Neural cell (in vitro differentiated cells): ENCODE results near the gene MAP7D2. TPM values are rescaled to one million over a fixed set of nuclear protein-coding genes. Genes with fewer than 3 reads are reported as not detected.
A peak's percentile ranks its signal among the peaks of the same experiment; 100 is the strongest.

ENCODE experiments used
- H2AFZ ChIP-seq: fragments of 200-600, 300-800 bp; sonication (generic), shearing (Covaris generic); 2 replicates; pipeline ENCODE4 v1.6.0; 2014; ENCODE audit warnings: low read depth, mild to moderate bottlenecking, antibody characterized with exemption, low read length, moderate library complexity
- H3F3A ChIP-seq: fragments of 200-600 bp; shearing (Covaris generic); 2 replicates; pipeline ENCODE4 v1.6.1; 2016; ENCODE audit warnings: mild to moderate bottlenecking, moderate library complexity, mixed read lengths, antibody characterized with exemption, low read length; ENCODE audit not compliant: insufficient read depth, poor library complexity, severe bottlenecking
- H3K27ac ChIP-seq: fragments of 200-600, 300-800 bp; sonication (generic), shearing (Covaris generic); 2 replicates; pipeline ENCODE4 v1.5.1; 2014; ENCODE audit warnings: mild to moderate bottlenecking, low read length, moderate library complexity
- H3K27me3 ChIP-seq: fragments of 300-800, 200-600 bp; sonication (generic), shearing (Covaris generic); 2 replicates; pipeline ENCODE4 v1.6.0; 2014; ENCODE audit warnings: mild to moderate bottlenecking, low read depth, low read length, moderate library complexity; ENCODE audit not compliant: insufficient read depth
- H3K36me3 ChIP-seq: fragments of 300-800, 200-600 bp; sonication (generic), shearing (Covaris generic); 2 replicates; pipeline ENCODE4 v1.5.1; 2014; ENCODE audit warnings: mild to moderate bottlenecking, antibody characterized with exemption, low read length, moderate library complexity; ENCODE audit not compliant: insufficient read depth
- H3K4me2 ChIP-seq: fragments of 300-800, 200-600 bp; sonication (generic), shearing (Covaris generic); 2 replicates; pipeline ENCODE4 v1.6.0; 2014; ENCODE audit warnings: mild to moderate bottlenecking, low read length
- H3K4me3 ChIP-seq: fragments of 300-800, 200-600 bp; sonication (generic), shearing (Covaris generic); 2 replicates; pipeline ENCODE4 v1.5.1; 2014; ENCODE audit warnings: mild to moderate bottlenecking, low read length, moderate library complexity
- H3K79me2 ChIP-seq: fragments of 200-600 bp; shearing (Covaris generic); replicated peaks from 2 replicates; pipeline ENCODE4 v1.6.0; 2014; ENCODE audit warnings: mild to moderate bottlenecking, low read length, moderate library complexity; ENCODE audit not compliant: insufficient read depth
- H3K9ac ChIP-seq: fragments of 300-800, 200-600 bp; sonication (generic), shearing (Covaris generic); 2 replicates; pipeline ENCODE4 v1.6.1; 2016; ENCODE audit warnings: mild to moderate bottlenecking, low read length, mixed read lengths
- H3K9me2 ChIP-seq: fragments of 200-600 bp; shearing (Covaris generic); 2 replicates; pipeline ENCODE4 v1.6.1; 2016; ENCODE audit warnings: mild to moderate bottlenecking, low read length, mixed read lengths; ENCODE audit not compliant: insufficient read depth
- H3K9me3 ChIP-seq: fragments of 200-600, 300-800 bp; sonication (generic), shearing (Covaris generic); 2 replicates; pipeline ENCODE4 v1.6.1; 2016; ENCODE audit warnings: mild to moderate bottlenecking, mixed run types, low read length, moderate library complexity, mixed read lengths
- H4K20me1 ChIP-seq: fragments of 200-600 bp; shearing (Covaris generic); 2 replicates; pipeline ENCODE4 v1.6.1; 2016; ENCODE audit warnings: mild to moderate bottlenecking, mixed run types; ENCODE audit not compliant: insufficient read depth
- CTCF ChIP-seq: fragments of 450-650 bp; IDR thresholded peaks from 2 replicates; pipeline ENCODE4 v1.5.1; 2014; ENCODE audit warnings: antibody characterized with exemption, mild to moderate bottlenecking, moderate library complexity; ENCODE audit not compliant: poor library complexity, severe bottlenecking
- EP300 ChIP-seq: fragments of 450-650 bp; conservative IDR thresholded peaks from 2 replicates; pipeline ENCODE4 v1.6.1; 2014; ENCODE audit warnings: antibody characterized with exemption, mild to moderate bottlenecking, moderate library complexity; ENCODE audit not compliant: poor library complexity, severe bottlenecking
- EZH2 ChIP-seq: fragments of 200-600, 300-800 bp; shearing (Covaris generic), sonication (generic); IDR thresholded peaks from 2 replicates; pipeline ENCODE4 v1.6.1; 2014; ENCODE audit warnings: antibody characterized with exemption, low read length, borderline replicate concordance, mild to moderate bottlenecking; ENCODE audit not compliant: insufficient read depth, poor library complexity, severe bottlenecking
- MXI1 ChIP-seq: fragments of 450-650 bp; conservative IDR thresholded peaks from 2 replicates; pipeline ENCODE4 v1.6.1; 2014; ENCODE audit warnings: antibody characterized with exemption, mild to moderate bottlenecking; ENCODE audit not compliant: poor library complexity, severe bottlenecking
- POLR2AphosphoS5 ChIP-seq: IDR thresholded peaks from 2 replicates; pipeline ENCODE4 v1.6.1; 2012
- RAD21 ChIP-seq: fragments of 450-650 bp; conservative IDR thresholded peaks from 2 replicates; pipeline ENCODE4 v1.6.1; 2014; ENCODE audit warnings: antibody characterized with exemption, mild to moderate bottlenecking, moderate library complexity
- REST ChIP-seq: IDR thresholded peaks from 2 replicates; pipeline ENCODE4 v1.6.1; 2012; ENCODE audit warnings: borderline replicate concordance
- SMC3 ChIP-seq: fragments of 450-650 bp; conservative IDR thresholded peaks from 2 replicates; pipeline ENCODE4 v1.6.1; 2014; ENCODE audit warnings: antibody characterized with exemption, mild to moderate bottlenecking, moderate library complexity; ENCODE audit not compliant: poor library complexity
- TAF1 ChIP-seq: IDR thresholded peaks from 2 replicates; pipeline ENCODE4 v1.6.1; 2012; ENCODE audit warnings: low read depth
- polyA plus RNA-seq: library from polyadenylated mRNA; depleted of rRNA; stranded (reverse); fragments of >200 nt; gene quantifications from 2 replicates; pipeline ENCODE4 v1.2.3, GENCODE V29; 2014

The MAP7D2 gene
- polyA plus RNA-seq, 1 donor from 2014 or later, result 6.4 TPM

GRCh38 chrX:20143561-20143960 is 26.9 kb upstream of the MAP7D2 start:
- H3K36me3 ChIP-seq, result no peaks in the 10 kb centered on the region

GRCh38 chrX:20143111-20143510 is 26.4 kb upstream of the MAP7D2 start:
- TF ChIP-seq CTCF (no peak), REST (no peak), MXI1 (no peak)
- Histone ChIP-seq H3K9me2 (no peaks in the 10 kb centered on the region), H2AFZ (no peak overlapping the region), H3K27me3 (no peaks in the 10 kb centered on the region), H3K9ac (no peak overlapping the region), H3K4me2 (no peak overlapping the region), H3K36me3 (no peaks in the 10 kb centered on the region), H3K9me3 (no peaks in the 10 kb centered on the region), H3K4me3 (no peak overlapping the region), H3K27ac (no peak overlapping the region), H4K20me1 (no peaks in the 10 kb centered on the region), H3F3A (no peaks in the 10 kb centered on the region), H3K79me2 (peaks cover 29% of the 10 kb centered on the region)

More at GRCh38 chrX:20143561-20143960, 26.9 kb upstream of the MAP7D2 start:
- no peaks in the 10 kb centered on the region for H3K27me3 ChIP-seq
- H3K9ac ChIP-seq, result no peak overlapping the region
- peaks cover 27% of the 10 kb centered on the region for H3K79me2 ChIP-seq
- H3K4me2 ChIP-seq, result no peak overlapping the region
- TF ChIP-seq POLR2AphosphoS5, result no peak
- no peak for TF ChIP-seq MXI1
- no peak for TF ChIP-seq EZH2
- no peak overlapping the region for H3K27ac ChIP-seq
- no peak overlapping the region for H2AFZ ChIP-seq
- no peak overlapping the region for H3K4me3 ChIP-seq
- no peaks in the 10 kb centered on the region for H3K9me2 ChIP-seq
- H3F3A ChIP-seq, result no peaks in the 10 kb centered on the region
- no peaks in the 10 kb centered on the region for H3K9me3 ChIP-seq
- no peaks in the 10 kb centered on the region for H4K20me1 ChIP-seq

GRCh38 chrX:20141281-20142220 is 24.8 kb upstream of the MAP7D2 start, which contains the start of gene EIF1AX:
TSS of gene EIF1AX (minus strand) at chrX:20141838. CDS start at chrX:20141640, 198 bp downstream.
- H3K9ac ChIP-seq, result peak within 1 kb of the TSS; percentile 76
- no peak within 1 kb of the TSS for H2AFZ ChIP-seq
- H3F3A ChIP-seq, result no peaks in the 10 kb centered on the region
- no peaks in the 10 kb centered on the region for H3K27me3 ChIP-seq
- peak within 1 kb of the TSS; percentile 74 for H3K27ac ChIP-seq
- peaks cover 29% of the 10 kb centered on the region for H3K79me2 ChIP-seq
- H4K20me1 ChIP-seq, result no peaks in the 10 kb centered on the region
- H3K36me3 ChIP-seq, result no peaks in the 10 kb centered on the region
- H3K9me2 ChIP-seq, result no peaks in the 10 kb centered on the region
- H3K4me3 ChIP-seq, result peak within 1 kb of the TSS; percentile 82
- peak within 1 kb of the TSS; percentile 59 for H3K4me2 ChIP-seq
- no peaks in the 10 kb centered on the region for H3K9me3 ChIP-seq
- TF ChIP-seq TAF1 (no peak), SMC3 (no peak), RAD21 (peak; percentile 21), EP300 (peak; percentile 26), EZH2 (no peak), REST (no peak), CTCF (peak; percentile 22), POLR2AphosphoS5 (peak; percentile 70)
